IMR-90 (cell line): Measurements from ENCODE around the gene IKZF3. TPM values are rescaled to one million over a fixed set of nuclear protein-coding genes. Genes with fewer than 3 reads are reported as not detected.
A peak's percentile ranks its signal among the peaks of the same experiment; 100 is the strongest.

Source experiments
- ATAC-seq: fragments of 200-7000 bp; cut with Tn5 transposase; 2 replicates; pipeline ENCODE4 v1.9.1; 2020; ENCODE audit warnings: low read depth, mild to moderate bottlenecking, moderate library complexity
- BruUV-seq: library from RNA; stranded (reverse); fragments of 400-500 nt; replicated peaks from 2 replicates; lab custom pipeline; 2021; lab: Mats Ljungman, UMichigan
- CTCF ChIA-PET: fragments of 300-600 bp; formaldehyde crosslinking; extraction: SDS; loops from one replicate; lab custom pipeline; 2021; ENCODE audit warnings: antibody characterized with exemption; lab: Yijun Ruan, JAX
- POLR2A ChIA-PET: fragments of 300-600 bp; sonication (Branson Sonifier 250); formaldehyde crosslinking; loops from one replicate; lab custom pipeline; 2022; ENCODE audit warnings: antibody characterized with exemption; ENCODE audit not compliant: unreplicated experiment; lab: Charles Lee
- DNase-seq: peaks from one replicate; pipeline ENCODE4 v3.0.0; 2013
- H2AFZ ChIP-seq: replicated peaks from 2 replicates; pipeline ENCODE3; 2013; ENCODE audit warnings: low read length, mild to moderate bottlenecking; ENCODE audit not compliant: poor library complexity
- H2AK5ac ChIP-seq: 2 replicates; pipeline ENCODE4 v1.6.1; 2013; ENCODE audit warnings: low read depth, low read length, inconsistent platforms
- H2AK9ac ChIP-seq: replicated peaks from 2 replicates; pipeline ENCODE3; 2013; ENCODE audit warnings: mild to moderate bottlenecking, low read depth, low read length, moderate library complexity; ENCODE audit not compliant: poor library complexity
- H2BK120ac ChIP-seq: 2 replicates; pipeline ENCODE4 v1.6.1; 2013; ENCODE audit warnings: low read depth, low read length, inconsistent platforms
- H2BK15ac ChIP-seq: 3 replicates; pipeline ENCODE4 v1.6.1; 2013; ENCODE audit warnings: low read depth, low read length, inconsistent platforms
- H2BK20ac ChIP-seq: 2 replicates; pipeline ENCODE4 v1.6.1; 2013; ENCODE audit warnings: low read depth, mild to moderate bottlenecking, inconsistent platforms, low read length, moderate library complexity
- H2BK5ac ChIP-seq: 2 replicates; pipeline ENCODE4 v1.6.1; 2013; ENCODE audit warnings: mild to moderate bottlenecking, low read depth, low read length, inconsistent platforms; ENCODE audit not compliant: poor library complexity, severe bottlenecking
- H3K14ac ChIP-seq: replicated peaks from 2 replicates; pipeline ENCODE4 v1.6.1; 2013; ENCODE audit warnings: low read depth, low read length, inconsistent platforms
- H3K18ac ChIP-seq: 2 replicates; pipeline ENCODE4 v1.6.1; 2013; ENCODE audit warnings: low read depth, low read length, control low read depth
- H3K23ac ChIP-seq: 2 replicates; pipeline ENCODE4 v1.6.1; 2013; ENCODE audit warnings: low read depth, low read length, inconsistent platforms
- H3K27ac ChIP-seq: 2 replicates; pipeline ENCODE4 v1.5.1; 2013; ENCODE audit warnings: mild to moderate bottlenecking, control low read depth, low read length; ENCODE audit not compliant: insufficient read depth
- H3K27me3 ChIP-seq: 2 replicates; pipeline ENCODE4 v1.6.1; 2013; ENCODE audit warnings: low read length; ENCODE audit not compliant: control insufficient read depth, insufficient read depth
- H3K36me3 ChIP-seq: 2 replicates; pipeline ENCODE4 v1.6.1; 2013; ENCODE audit warnings: low read length, mixed read lengths; ENCODE audit not compliant: control insufficient read depth, insufficient read depth
- H3K4ac ChIP-seq: 2 replicates; pipeline ENCODE4 v1.6.1; 2013; ENCODE audit warnings: low read depth, low read length, inconsistent platforms
- H3K4me1 ChIP-seq: 2 replicates; pipeline ENCODE4 v1.6.1; 2013; ENCODE audit warnings: low read length, mixed read lengths; ENCODE audit not compliant: control insufficient read depth, insufficient read depth
- H3K4me2 ChIP-seq: 2 replicates; pipeline ENCODE4 v1.6.1; 2013; ENCODE audit warnings: low read depth, mild to moderate bottlenecking, control low read depth, low read length, moderate library complexity
- H3K4me3 ChIP-seq: 2 replicates; pipeline ENCODE4 v1.5.1; 2013; ENCODE audit warnings: low read depth, mild to moderate bottlenecking, control low read depth, low read length, moderate library complexity; ENCODE audit not compliant: insufficient read depth
- H3K56ac ChIP-seq: 2 replicates; pipeline ENCODE4 v1.6.1; 2013; ENCODE audit warnings: low read length, inconsistent platforms; ENCODE audit not compliant: insufficient read depth; ENCODE audit errors: extremely low read depth
- H3K79me1 ChIP-seq, 2 experiments: 2 replicates each; pipeline ENCODE4 v1.6.1; 2013; ENCODE audit warnings: low read length in 2 of 2, inconsistent platforms in 1 of 2, low read depth in 1 of 2
- H3K9ac ChIP-seq: 2 replicates; pipeline ENCODE4 v1.6.1; 2013; ENCODE audit warnings: low read depth, low read length, control low read depth
- H3K9me1 ChIP-seq: 2 replicates; pipeline ENCODE4 v1.6.1; 2013; ENCODE audit warnings: low read length, inconsistent platforms; ENCODE audit not compliant: insufficient read depth
- H3K9me3 ChIP-seq: 2 replicates; pipeline ENCODE4 v1.6.1; 2013; ENCODE audit warnings: low read length; ENCODE audit not compliant: control insufficient read depth, insufficient read depth
- H4K20me1 ChIP-seq: 2 replicates; pipeline ENCODE4 v1.6.1; 2013; ENCODE audit warnings: low read length, inconsistent platforms; ENCODE audit not compliant: insufficient read depth
- H4K5ac ChIP-seq: 2 replicates; pipeline ENCODE4 v1.6.1; 2013; ENCODE audit warnings: mild to moderate bottlenecking, low read depth, low read length, control low read depth
- H4K8ac ChIP-seq, 2 experiments: 2 replicates each; pipeline ENCODE4 v1.6.1; 2013; ENCODE audit warnings: low read depth in 2 of 2, low read length in 2 of 2, control low read depth in 1 of 2, inconsistent platforms in 1 of 2
- H4K91ac ChIP-seq: 2 replicates; pipeline ENCODE4 v1.6.1; 2013; ENCODE audit warnings: low read depth, low read length, inconsistent platforms; ENCODE audit not compliant: insufficient read depth
- BHLHE40 ChIP-seq: fragments of 150-350 bp; IDR thresholded peaks from 2 replicates; pipeline ENCODE4 v1.6.1; 2016; ENCODE audit warnings: mild to moderate bottlenecking, low read depth, low read length
- CEBPB ChIP-seq: IDR thresholded peaks from 2 replicates; pipeline ENCODE4 v1.6.1; 2012; ENCODE audit warnings: low read depth, low read length, improper control_type of control experiment
- CHD1 ChIP-seq: IDR thresholded peaks from 2 replicates; pipeline ENCODE4 v1.6.1; 2012; ENCODE audit warnings: low read depth, low read length, improper control_type of control experiment
- CTCF ChIP-seq: conservative IDR thresholded peaks from 2 replicates; pipeline ENCODE4 v1.5.1; 2012; ENCODE audit warnings: mild to moderate bottlenecking, low read depth, low read length, improper control_type of control experiment
- ELK1 ChIP-seq: fragments of 150-350 bp; IDR thresholded peaks from 2 replicates; pipeline ENCODE4 v1.6.1; 2016; ENCODE audit warnings: low read depth, mild to moderate bottlenecking, low read length, moderate library complexity, borderline replicate concordance
- FOS ChIP-seq: fragments of 150-350 bp; IDR thresholded peaks from 2 replicates; pipeline ENCODE4 v1.6.1; 2016; ENCODE audit warnings: low read depth, low read length
- MAFK ChIP-seq: IDR thresholded peaks from 2 replicates; pipeline ENCODE4 v1.6.1; 2012; ENCODE audit warnings: low read depth, low read length, improper control_type of control experiment
- MAZ ChIP-seq: IDR thresholded peaks from 2 replicates; pipeline ENCODE4 v1.6.1; 2012; ENCODE audit warnings: low read depth, mild to moderate bottlenecking, low read length, improper control_type of control experiment, moderate library complexity, borderline replicate concordance
- MXI1 ChIP-seq: IDR thresholded peaks from 2 replicates; pipeline ENCODE4 v1.6.1; 2012; ENCODE audit warnings: low read depth, mild to moderate bottlenecking, low read length, moderate library complexity, borderline replicate concordance
- NFE2L2 ChIP-seq: fragments of 150-350 bp; IDR thresholded peaks from 2 replicates; pipeline ENCODE4 v1.6.1; 2016; ENCODE audit warnings: low read depth, mild to moderate bottlenecking, low read length
- POLR2A ChIP-seq: IDR thresholded peaks from 2 replicates; pipeline ENCODE4 v1.6.1; 2012; ENCODE audit warnings: mild to moderate bottlenecking, low read depth, low read length
- RAD21 ChIP-seq: IDR thresholded peaks from 2 replicates; pipeline ENCODE4 v1.6.1; 2012; ENCODE audit warnings: low read length, improper control_type of control experiment
- RCOR1 ChIP-seq: IDR thresholded peaks from 2 replicates; pipeline ENCODE4 v1.6.1; 2012; ENCODE audit warnings: mild to moderate bottlenecking, low read length, improper control_type of control experiment; ENCODE audit not compliant: insufficient replicate concordance
- RFX5 ChIP-seq: IDR thresholded peaks from 2 replicates; pipeline ENCODE4 v1.8.0; 2012; ENCODE audit warnings: low read depth, mild to moderate bottlenecking, low read length, moderate library complexity
- SMC3 ChIP-seq: fragments of 150-350 bp; IDR thresholded peaks from 2 replicates; pipeline ENCODE4 v1.6.1; 2016; ENCODE audit warnings: low read depth, mild to moderate bottlenecking, antibody characterized with exemption, low read length, moderate library complexity
- USF2 ChIP-seq: fragments of 150-350 bp; IDR thresholded peaks from 2 replicates; pipeline ENCODE4 v1.6.1; 2017; ENCODE audit warnings: mild to moderate bottlenecking, antibody characterized with exemption, low read length, low read depth
- WGBS, 2 experiments: methylation state at CpG; one replicate each; pipeline versions ENCODE4 v1.1.5 to v1.1.7; 2013; ENCODE audit warnings: missing lambda C conversion rate in 2 of 2; ENCODE audit not compliant: insufficient read length in 1 of 2; ENCODE audit errors: extremely low coverage in 2 of 2; 5-methylcytosine and 5-hydroxymethylcytosine counted together
- dilution Hi-C: fragments of 300-500 bp; cut with HindIII; formaldehyde crosslinking; loops from one replicate; pipeline ENCODE4 v1.14.3; 2018; ENCODE audit warnings: low sequenced_read_pairs; ENCODE audit not compliant: unreplicated experiment
- in situ Hi-C: fragments of 300-500 bp; cut with MboI; formaldehyde crosslinking; loops from 3 replicates; pipeline ENCODE4 v1.14.3; 2019; ENCODE audit warnings: low sequenced_read_pairs, inconsistent platforms, mixed read lengths
- intact Hi-C: fragments of 100-400 bp; cut with micrococcal nuclease; formaldehyde crosslinking; loops from 2 replicates; pipeline ENCODE4 v1.10.0; 2022
- polyA plus RNA-seq, 3 experiments: library from polyadenylated mRNA; depleted of rRNA; stranded (reverse); fragments of >200 nt; gene quantifications; 2 replicates each; pipeline ENCODE4 v1.2.3, GENCODE V29; 2012; ENCODE audit warnings: low replicate concordance in 1 of 3
- total RNA-seq: library from RNA; depleted of rRNA; stranded (reverse); fragments of >200 nt; gene quantifications from 2 replicates; pipeline ENCODE4 v1.2.3, GENCODE V29; 2012

Gene IKZF3
- total and polyA plus RNA-seq, 2 of the 4 experiments (the other 2 are of a cell fraction), result not detected

- Histone ChIP-seq H3K27ac (no peak overlapping the region), H3K9me3 (no peaks in the 10 kb centered on the region), H3K4ac (no peak overlapping the region), H4K20me1 (no peaks in the 10 kb centered on the region), H3K14ac (no peak overlapping the region), H3K36me3 (no peaks in the 10 kb centered on the region), H3K18ac (no peak overlapping the region), H3K27me3 (no peaks in the 10 kb centered on the region), H4K5ac (no peak overlapping the region), H4K8ac (no peak overlapping the region), H2BK20ac (no peak overlapping the region), H2AFZ (no peak overlapping the region), H3K79me1 (no peaks in the 10 kb centered on the region), H4K91ac (no peak overlapping the region), H3K56ac (no peak overlapping the region), H3K9me1 (no peaks in the 10 kb centered on the region), H3K4me2 (no peak overlapping the region), H2BK5ac (no peak overlapping the region), H3K4me1 (no peaks in the 10 kb centered on the region), H3K23ac (no peak overlapping the region), H3K4me3 (no peak overlapping the region), H2BK120ac (no peak overlapping the region), H3K9ac (no peak overlapping the region), H2BK15ac (no peak overlapping the region), H2AK5ac (no peak overlapping the region), H2AK9ac (no peak overlapping the region)
- BruUV-seq, result no TSS peak
- intact Hi-C loops (no loop called here), dilution Hi-C loops (no loop called here), in situ Hi-C loops (no loop called here)
- CTCF ChIA-PET, result interaction anchor here (0.6 kb wide), 1 partner anchor 57 kb away, joined by 5 read pairs; no protein-coding TSS in a partner anchor
- no CpG with 5 or more reads among the region's 4 CpGs for WGBS, 2 experiments
- DNase-seq (no peak), ATAC-seq (0 out of 2 replicates have a peak, but pooled peaks have one; percentile 14)
- POLR2A ChIA-PET, result no interaction called here
- TF ChIP-seq FOS (no peak), RFX5 (no peak), RAD21 (no peak), MXI1 (no peak), CHD1 (no peak), NFE2L2 (no peak), BHLHE40 (no peak), MAFK (no peak), RCOR1 (no peak), MAZ (no peak), POLR2A (no peak), SMC3 (no peak), CTCF (no peak), USF2 (no peak), ELK1 (no peak), CEBPB (no peak)
These were observed 39.2 kb upstream of the IKZF3 start for GRCh38 chr17:39903158-39903884.
